ENCODE data around the gene ZNF189. TPM values are rescaled to one million over a fixed set of nuclear protein-coding genes. Genes with fewer than 3 reads are reported as not detected.

The ZNF189 gene
- total RNA-seq, 2 donors from 2014 or later = 14.1 to 17.5 TPM

DNA sequence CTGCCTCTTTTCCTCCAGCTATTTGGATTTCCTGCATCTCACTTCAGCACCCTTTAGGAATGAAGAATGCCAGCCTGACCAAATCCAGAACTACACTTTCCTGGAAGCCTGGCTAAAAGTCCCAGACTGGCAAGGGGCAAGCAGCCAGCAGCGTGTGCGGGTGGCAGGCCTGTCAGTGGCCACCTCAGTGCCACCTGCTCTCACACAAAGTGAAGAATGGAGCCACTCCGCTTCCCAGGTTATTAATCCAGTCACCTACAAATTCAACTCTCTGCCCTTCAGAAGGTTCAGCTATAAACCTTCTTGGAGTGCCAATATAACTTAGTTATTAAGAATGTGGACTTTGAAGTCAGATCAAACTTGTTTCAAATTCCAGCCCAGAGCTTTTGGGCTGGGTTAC lies 43.7 kb downstream of the ZNF189 start:
- ATAC-seq = no peak

DNA sequence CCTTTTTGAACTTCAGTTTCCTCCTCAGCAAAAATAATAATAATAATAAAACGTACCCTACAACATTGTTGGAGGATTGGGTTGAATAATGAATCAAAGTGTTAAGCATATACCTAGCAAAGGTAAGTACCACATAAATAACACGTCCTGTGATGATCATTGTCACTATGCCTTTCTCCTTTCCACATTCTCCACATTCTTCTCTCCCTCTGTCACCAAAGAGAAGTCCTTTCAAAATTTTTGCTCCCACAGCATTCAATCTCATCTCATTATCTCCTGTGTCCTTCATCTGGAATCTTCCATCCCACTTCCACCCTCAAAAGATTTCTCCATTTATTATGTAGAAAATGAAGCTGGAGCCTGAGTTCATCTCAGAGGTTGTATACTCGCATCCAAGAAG lies 44.1 kb downstream of the ZNF189 start:
- ATAC-seq = no peak

More for the DNA sequence above, 43.7 kb downstream of the ZNF189 start:
- intact Hi-C loops (cut with DNase I, micrococcal nuclease) = no loop called here
- no peak for DNase-seq

DNA sequence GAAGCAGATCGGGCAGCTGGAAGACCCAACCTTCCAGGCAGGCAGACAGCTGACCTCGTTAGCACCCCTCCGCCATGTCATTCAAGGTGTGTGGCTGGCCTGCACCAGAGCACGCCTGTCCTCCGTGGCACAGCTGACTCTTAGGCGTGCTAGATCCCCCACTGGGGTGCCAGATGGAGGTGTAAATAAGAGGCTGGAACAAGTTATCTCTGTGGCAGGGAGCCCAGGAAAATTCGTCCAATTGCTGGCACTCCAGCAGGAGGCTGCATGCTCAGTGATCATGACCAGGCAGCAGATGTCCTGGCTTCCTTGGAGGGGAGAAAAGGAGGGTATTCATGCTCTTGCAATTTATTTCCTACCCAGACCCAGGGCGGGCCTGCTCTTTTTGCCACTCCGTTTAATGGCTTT lies 44.7 kb downstream of the ZNF189 start:
- intact Hi-C loops (cut with DNase I, micrococcal nuclease) = no loop called here
- ATAC-seq (no peak), DNase-seq (peak in 1 of 2 donors; percentile 39)

More for the DNA sequence above, 44.1 kb downstream of the ZNF189 start:
- intact Hi-C loops (cut with DNase I, micrococcal nuclease) = no loop called here
- DNase-seq = no peak

DNA sequence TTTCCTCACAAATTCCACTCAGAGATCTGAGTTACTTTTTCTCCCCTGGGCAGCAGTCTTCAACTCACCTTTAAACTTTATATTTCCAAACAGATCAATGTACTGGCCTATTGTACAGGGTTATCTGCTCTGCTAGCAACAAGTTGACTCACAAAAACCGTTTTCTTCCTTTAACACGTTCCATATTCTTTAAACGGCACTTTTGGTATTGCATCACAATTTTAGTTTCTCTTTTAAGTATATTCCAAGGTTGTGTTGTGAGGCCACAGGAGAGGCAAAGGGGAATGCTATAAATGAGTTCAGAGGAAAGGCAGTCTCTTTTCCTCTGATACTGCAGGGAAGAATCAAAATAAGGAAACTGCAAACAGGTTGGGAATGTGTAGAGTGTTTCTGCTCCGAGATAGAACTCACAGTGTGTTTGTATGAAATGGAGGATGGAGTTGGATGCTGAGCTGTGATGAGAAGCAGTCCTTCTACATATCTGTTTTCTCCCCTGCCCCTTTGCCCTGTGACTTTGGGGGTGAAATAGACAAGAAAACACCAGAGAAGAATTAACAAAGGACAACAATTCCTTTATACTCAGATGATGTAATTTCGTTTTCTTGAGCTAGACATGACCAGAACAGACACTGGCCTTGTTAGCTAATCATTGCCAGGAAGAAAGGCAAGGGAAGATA lies 46.8 kb downstream of the ZNF189 start:
- DNase-seq = no peak
- peak; percentile 10 for ATAC-seq

DNA sequence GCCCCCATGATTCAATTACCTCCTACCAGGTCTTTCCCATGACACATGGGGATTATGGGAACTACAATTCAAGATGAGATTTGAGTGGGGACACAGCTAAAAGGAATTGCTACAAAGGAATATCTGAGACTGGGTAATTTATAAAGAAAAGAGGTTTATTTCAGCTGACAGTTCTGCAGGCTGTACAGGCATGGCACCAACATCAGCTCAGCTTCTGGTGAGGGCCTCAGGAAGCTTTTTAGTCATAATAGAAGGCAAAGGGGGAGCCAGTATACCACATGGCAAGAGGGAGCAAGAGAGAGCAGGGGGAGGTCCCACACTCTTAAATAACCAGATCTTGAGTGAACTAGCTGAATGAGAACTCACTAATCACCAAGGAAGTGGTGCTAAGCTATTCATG lies 48.1 kb downstream of the ZNF189 start:
- intact Hi-C loops (cut with DNase I, micrococcal nuclease) = no loop called here
- DNase-seq (no peak), ATAC-seq (no peak)

More for the DNA sequence above, 46.8 kb downstream of the ZNF189 start:
- intact Hi-C loops (cut with DNase I, micrococcal nuclease) = no loop called here

DNA sequence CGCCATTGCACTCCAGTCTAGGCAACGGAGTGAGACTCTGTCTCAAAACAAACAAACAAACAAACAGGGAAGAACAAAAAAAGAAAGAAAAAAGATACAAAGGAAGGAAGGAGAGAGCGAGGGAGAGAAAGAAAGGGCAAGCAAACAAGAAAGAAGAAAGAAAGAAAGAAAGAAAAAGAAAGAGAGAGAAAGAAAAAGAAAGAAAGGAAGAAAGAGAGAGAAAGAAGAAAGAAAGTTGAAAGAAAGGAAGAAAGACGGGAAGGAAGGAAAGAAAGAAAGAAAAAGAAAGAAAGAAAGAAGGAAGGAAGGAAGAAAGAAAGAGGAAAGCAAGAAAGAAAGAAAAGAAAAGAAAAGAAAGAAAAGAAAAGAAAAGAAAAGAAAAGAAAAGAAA lies 50.0 kb downstream of the ZNF189 start:
- intact Hi-C loops (cut with DNase I, micrococcal nuclease) = no loop called here
- DNase-seq (no peak), ATAC-seq (no peak)

DNA sequence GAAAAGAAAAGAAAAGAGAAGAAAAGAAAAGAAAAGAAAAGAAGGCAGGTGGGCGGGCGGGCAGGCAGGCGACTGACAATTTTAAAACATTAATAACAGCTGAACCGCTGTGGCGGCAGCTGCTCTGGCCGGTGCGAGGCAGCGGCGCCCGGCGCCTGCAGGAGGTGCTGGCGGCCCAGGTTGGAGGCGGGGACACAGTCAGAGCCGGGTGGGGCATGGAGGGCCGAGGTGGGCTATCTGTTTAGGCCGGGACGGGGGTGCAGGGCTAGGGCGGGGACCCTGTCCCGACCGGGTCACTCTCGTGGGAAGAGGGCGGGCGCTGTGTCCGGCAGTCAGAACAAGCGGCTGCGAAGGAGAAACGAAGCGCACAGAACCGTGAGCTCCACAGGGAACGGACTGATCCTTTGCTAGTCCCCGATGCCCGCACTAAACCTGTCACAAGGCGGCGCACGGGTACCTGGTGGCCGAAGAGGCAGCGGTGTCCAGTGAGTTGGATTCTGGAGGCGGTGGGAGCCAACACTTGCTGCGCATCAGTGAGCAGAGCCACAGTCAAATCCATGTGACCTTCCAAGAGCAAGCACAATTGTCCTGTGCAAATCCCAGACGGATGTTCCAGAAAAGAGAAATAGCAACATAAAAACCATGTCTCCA lies 50.5 kb downstream of the ZNF189 start:
- intact Hi-C loops (cut with DNase I, micrococcal nuclease) = no loop called here
- peak; percentile 77 to 88 for DNase-seq
- ATAC-seq = peak; percentile 96

DNA sequence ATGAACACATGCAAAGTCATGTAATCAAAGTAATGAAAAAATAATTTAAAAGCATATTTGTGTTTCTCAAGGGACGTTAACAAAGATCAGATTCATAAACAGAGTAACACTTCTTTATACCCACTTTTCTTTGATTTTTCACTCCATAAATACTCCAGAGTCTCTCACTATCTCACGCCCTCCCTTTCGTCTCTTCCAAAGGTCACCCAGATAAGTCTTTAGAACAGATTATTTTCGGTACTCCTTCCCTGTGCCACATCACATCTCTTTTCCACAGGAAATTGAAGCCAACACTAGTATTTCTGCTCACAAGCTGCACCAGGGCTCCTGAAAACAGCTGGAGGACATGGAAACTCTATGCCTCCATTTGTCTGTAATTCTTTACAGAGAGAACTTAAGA lies 52.3 kb downstream of the ZNF189 start:
- intact Hi-C loops (cut with DNase I, micrococcal nuclease) = no loop called here
- DNase-seq (no peak), ATAC-seq (no peak)

DNA sequence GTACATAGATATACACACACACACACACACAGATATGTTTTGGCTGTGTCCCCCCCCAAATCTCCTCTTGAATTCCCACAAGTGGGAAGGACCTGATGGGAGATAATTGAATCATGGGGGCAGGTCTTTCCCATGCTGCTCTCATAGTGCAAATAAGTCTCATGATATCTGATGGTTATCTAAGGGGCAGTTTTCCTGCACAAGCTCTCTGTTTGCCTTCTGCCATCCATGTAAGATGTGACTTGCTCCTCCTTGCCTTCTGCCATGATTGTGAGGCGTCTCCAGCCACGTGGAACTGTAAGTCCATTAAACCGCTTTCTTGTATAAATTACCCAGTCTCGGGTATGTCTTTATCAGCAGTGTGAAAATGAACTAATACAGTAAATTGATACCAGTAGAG lies 52.8 kb downstream of the ZNF189 start:
- intact Hi-C loops (cut with DNase I, micrococcal nuclease) = no loop called here

DNA sequence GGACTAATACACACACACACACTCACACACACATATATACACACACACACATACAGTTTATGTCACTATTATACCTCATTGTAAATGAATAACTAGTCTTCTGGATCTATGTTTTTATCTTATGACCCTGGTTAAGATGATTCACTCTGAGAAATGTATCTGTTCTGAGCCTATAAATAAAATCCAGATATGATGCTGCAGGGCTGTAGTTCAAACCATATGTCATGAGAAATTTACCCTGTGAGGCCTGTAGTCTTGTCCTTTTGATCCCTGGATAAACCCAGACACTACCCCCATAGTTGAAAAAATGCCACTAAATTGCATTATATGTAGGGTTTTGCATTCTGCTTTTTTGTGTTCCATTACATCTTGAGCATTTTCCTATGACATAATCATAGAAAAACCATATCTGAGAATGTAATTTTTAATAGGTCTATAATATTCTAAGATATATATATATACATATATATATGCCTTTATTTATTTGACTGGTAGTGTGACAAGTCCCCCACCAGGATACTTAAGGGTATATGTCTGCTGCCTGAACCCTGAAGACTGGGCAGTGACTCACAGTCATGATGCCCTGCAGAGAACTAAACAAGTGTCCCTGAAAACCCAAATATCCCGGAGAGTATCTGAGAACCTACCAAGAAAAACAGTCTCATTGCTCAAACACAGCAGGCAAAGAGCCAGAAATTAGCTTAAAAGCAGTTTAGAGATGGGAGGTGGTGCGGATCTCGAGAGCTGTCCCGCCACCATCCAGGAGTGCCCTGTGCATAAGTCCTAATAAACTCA lies 55.3 kb downstream of the ZNF189 start:
- DNase-seq (no peak), ATAC-seq (peak; percentile 31)
- intact Hi-C loops (cut with DNase I, micrococcal nuclease) = no loop called here

More for the DNA sequence above, 52.8 kb downstream of the ZNF189 start:
- no peak for DNase-seq
- no peak for ATAC-seq

DNA sequence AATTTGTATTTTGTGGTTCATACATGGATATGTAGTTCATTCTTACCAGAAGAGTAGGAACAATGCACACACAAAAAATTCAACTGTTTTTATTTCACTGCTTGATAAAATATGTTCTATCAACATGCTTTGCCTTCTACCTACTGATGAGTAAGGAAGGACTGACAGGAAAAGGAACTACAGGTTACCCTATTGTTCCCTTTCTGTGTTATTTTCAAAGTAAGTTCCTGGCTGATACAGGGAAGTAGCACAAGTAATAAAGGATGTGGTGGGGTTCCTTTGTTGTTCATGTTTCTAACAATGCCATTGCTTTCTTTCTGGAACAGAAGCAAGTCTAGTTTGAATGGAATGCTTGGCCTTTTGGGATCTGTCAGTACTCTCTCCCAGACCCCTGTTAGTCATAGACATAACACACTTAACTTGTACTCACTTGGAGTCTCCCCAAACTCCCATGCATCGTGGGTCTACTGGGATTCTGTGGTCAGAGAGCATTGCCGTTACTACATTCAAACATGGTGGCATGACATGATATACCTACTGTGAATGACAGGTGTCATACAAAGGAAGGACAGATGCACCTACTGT lies 57.1 kb downstream of the ZNF189 start:
- intact Hi-C loops (cut with DNase I, micrococcal nuclease) = no loop called here
- no peak for ATAC-seq
- DNase-seq = no peak

DNA sequence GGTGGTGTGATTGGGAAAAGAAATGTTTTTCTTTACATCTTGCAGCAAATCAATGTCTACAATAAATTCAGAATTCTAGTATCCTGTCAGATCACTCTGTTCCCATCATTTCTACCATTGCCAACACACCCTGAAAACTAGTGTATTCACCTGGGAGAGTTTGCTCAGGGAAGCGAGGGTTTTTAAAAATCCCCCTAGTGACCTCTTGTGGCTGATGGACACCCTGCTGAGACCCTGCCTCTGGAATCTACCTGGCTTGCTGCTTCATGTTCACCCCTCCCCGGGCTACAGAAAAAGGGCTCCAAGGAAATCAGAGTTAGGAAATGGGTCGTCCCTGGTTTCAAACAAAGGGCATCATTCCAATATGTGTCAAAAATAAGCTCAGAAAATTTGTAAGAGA lies 58.4 kb downstream of the ZNF189 start:
- intact Hi-C loops (cut with DNase I, micrococcal nuclease) = no loop called here
- DNase-seq = no peak

DNA sequence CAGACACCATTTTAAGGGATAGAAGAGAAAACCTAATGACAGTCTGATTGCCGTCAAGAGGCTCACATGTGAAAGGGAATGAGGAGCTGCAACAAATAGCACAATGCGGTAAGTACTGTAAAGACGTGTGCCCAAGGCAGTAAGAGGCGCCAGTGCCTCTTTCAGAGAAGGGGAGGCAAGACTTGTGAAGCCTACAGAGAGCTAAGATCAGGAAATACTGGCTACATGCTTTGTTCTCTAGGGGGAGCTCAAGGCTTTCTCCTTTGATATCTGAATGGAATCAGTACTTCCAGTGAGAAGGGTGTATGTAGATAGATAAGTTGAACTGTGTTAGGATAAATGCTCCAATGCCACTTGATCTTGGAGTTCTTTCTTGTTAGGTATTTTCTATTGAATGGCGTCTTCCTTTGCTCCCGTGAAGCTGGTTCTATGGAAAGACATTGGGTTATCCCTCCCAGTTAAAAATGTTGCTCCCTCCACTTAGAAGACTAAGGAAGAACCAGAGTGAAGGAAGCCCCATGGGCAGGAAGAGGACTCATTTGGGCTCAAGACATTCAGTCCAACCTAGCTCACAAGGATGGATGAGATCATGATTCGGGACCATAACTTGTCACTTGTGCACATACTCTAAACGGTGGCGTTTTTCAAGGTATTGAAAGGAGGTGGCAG lies 60.4 kb downstream of the ZNF189 start:
- DNase-seq = peak in 1 of 2 donors; percentile 11
- intact Hi-C loops (cut with DNase I, micrococcal nuclease) = loop anchor here in 1 of 2 donors (2.0 kb wide), 1 partner anchor 72 kb away; no protein-coding TSS in a partner anchor
- ATAC-seq = peak; percentile 98

More for the DNA sequence above, 58.4 kb downstream of the ZNF189 start:
- no peak for ATAC-seq

Other genes starting within 250 kb of the ZNF189 start
- gene BAAT, start 13.8 kb upstream of the ZNF189 start, total RNA-seq = not detected
- gene MRPL50, start 233 bp upstream of the ZNF189 start, total RNA-seq = 1 to 10 TPM; 8.1 to 8.8 TPM
- gene ALDOB, start 36.9 kb downstream of the ZNF189 start, total RNA-seq = 10 to 100 TPM in 1 of 2 donors, 1 to 10 TPM in 1; 2.7 to 39.3 TPM
- 10 to 100 TPM; 31.9 to 35.0 TPM for gene RNF20, start 135.0 kb downstream of the ZNF189 start, total RNA-seq
- under 1 TPM in 1 of 2 donors, not detected in 1; 0.12 TPM for gene PPP3R2, start 196.1 kb downstream of the ZNF189 start, total RNA-seq